Tibial artery (tissue), 4 donors: ENCODE measurements around the gene PLXNA4.

Source experiments
- DNase-seq, 2 donors: peaks; one replicate each; pipeline ENCODE4 v3.0.0-alpha.2; 2019
- H3K27ac ChIP-seq, 2 donors: fragments of 200-600 bp; sonication (generic) in 1 of 2; 1 replicate in 1 of 2; 2 replicates in 1 of 2; pipeline ENCODE4 v1.5.1; 2018 to 2019; ENCODE audit warnings: mild to moderate bottlenecking in 1 of 2
- H3K27me3 ChIP-seq, 2 donors: fragments of 200-600 bp; sonication (generic) in 1 of 2; one replicate each; pipeline versions ENCODE4 v1.5.1 to v1.6.0; 2016 to 2019
- H3K36me3 ChIP-seq, 3 donors: fragments of 200-600 bp; sonication (generic) in 2 of 3; one replicate each; pipeline ENCODE4 v1.5.1; 2016 to 2019; ENCODE audit warnings: mild to moderate bottlenecking in 2 of 3
- H3K4me1 ChIP-seq, 4 donors: fragments of 200-600 bp; sonication (generic) in 2 of 4; 1 replicate in 3 of 4; 2 replicates in 1 of 4; pipeline ENCODE4 v1.5.1; 2016 to 2019
- H3K4me3 ChIP-seq, 2 donors: fragments of 200-600 bp; sonication (generic) in 1 of 2; 1 replicate in 1 of 2; 2 replicates in 1 of 2; pipeline ENCODE4 v1.5.1; 2018 to 2019; ENCODE audit warnings: mild to moderate bottlenecking in 2 of 2
- H3K9me3 ChIP-seq, 3 donors: fragments of 200-600 bp; sonication (generic) in 1 of 3; one replicate each; pipeline ENCODE4 v1.5.1; 2016 to 2019
- intact Hi-C: fragments of 100-400 bp; cut with DNase I; formaldehyde crosslinking; loops from one replicate; pipeline ENCODE4 v1.15.0; 2023; ENCODE audit warnings: low total_unique reads
- TF ChIP-seq, protein P1 (sequence below), 2 experiments: fragments of 200-600 bp in 1 of 2; fragments of 450-650 bp in 1 of 2; IDR thresholded peaks; one replicate each; pipeline ENCODE4 v1.5.1; 2017 to 2019; ENCODE audit warnings: antibody characterized with exemption in 2 of 2, mild to moderate bottlenecking in 1 of 2, moderate library complexity in 1 of 2

PLXNA4 gene

DNA sequence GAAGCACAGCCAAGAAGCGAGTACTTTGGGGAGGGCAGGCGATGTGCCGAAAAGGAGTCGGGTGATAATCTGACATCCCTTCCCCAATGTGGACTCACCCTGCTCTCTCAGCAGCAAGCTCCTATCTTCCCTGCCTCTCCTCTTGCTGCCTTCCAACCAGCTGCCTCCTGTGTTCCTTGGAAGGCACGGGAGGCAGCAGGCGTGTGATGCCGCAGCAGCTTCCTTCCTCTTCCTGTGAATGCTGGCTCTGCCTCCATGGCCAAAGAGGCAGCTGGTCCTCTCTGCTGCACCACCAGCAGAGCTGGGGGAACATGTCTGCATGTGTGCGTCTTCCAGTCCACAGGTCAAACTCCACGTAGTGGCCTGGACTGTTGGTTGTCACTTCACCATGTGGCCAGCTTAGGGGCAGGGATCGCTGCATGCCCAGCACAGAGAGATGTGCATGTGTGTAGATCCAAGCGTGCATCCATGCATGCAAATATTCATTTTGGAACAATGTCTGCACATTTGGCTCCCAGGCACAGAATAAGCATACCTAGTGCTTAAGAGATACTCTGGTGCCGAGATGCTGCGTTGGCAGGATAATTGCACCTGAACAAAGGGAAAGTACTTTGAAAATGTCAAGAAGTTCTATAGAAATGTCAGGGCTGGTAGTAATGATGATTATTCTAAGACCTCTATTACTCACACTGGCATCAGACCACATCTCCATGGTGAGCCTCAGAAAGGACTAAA, 499.8 kb downstream of the PLXNA4 start:
- intact Hi-C loops: no loop called here
- TF ChIP-seq, protein P1, sequence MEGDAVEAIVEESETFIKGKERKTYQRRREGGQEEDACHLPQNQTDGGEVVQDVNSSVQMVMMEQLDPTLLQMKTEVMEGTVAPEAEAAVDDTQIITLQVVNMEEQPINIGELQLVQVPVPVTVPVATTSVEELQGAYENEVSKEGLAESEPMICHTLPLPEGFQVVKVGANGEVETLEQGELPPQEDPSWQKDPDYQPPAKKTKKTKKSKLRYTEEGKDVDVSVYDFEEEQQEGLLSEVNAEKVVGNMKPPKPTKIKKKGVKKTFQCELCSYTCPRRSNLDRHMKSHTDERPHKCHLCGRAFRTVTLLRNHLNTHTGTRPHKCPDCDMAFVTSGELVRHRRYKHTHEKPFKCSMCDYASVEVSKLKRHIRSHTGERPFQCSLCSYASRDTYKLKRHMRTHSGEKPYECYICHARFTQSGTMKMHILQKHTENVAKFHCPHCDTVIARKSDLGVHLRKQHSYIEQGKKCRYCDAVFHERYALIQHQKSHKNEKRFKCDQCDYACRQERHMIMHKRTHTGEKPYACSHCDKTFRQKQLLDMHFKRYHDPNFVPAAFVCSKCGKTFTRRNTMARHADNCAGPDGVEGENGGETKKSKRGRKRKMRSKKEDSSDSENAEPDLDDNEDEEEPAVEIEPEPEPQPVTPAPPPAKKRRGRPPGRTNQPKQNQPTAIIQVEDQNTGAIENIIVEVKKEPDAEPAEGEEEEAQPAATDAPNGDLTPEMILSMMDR (IDR thresholded peaks at IDR 0.05): no peak

DNA sequence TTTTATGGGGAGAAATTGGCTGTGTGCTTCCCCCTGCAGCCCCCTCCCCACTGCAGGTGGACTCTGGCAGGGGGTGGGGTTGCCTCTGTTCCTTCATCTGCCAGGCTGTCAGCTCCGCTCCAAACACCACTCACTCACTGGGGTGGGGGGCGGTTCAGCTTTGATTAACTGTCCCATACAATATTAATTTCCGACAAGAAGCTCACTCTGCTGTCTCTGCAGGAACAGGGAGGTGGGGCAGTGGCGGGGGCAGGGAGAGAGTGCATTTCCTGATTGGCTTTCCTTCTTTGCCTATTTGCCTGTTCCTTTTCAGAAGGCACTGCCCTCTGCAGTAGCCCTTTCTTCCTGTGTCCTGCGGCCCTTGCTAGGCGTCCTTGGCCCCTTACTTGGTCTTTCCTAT, 500.8 kb downstream of the PLXNA4 start:
- intact Hi-C loops: no loop called here
- H3K27me3 ChIP-seq: peaks cover 0 to 6% of the 10 kb centered on the region in 2 donors
- H3K9me3 ChIP-seq: no peaks in the 10 kb centered on the region
- TF ChIP-seq, protein P1 (IDR thresholded peaks at IDR 0.05): no peak
- H3K27ac ChIP-seq: no peak overlapping the region
- H3K36me3 ChIP-seq: no peaks in the 10 kb centered on the region
- H3K4me3 ChIP-seq: no peak overlapping the region
- no peak for DNase-seq
- peaks cover 0 to 6% (median 2%) of the 10 kb centered on the region in 4 donors for H3K4me1 ChIP-seq

More for the DNA sequence above, 499.8 kb downstream of the PLXNA4 start:
- peaks cover 0 to 15% (median 10%) of the 10 kb centered on the region in 4 donors for H3K4me1 ChIP-seq
- peaks cover 0 to 6% of the 10 kb centered on the region in 2 donors for H3K27me3 ChIP-seq
- DNase-seq: no peak
- H3K36me3 ChIP-seq: no peaks in the 10 kb centered on the region
- no peak overlapping the region for H3K4me3 ChIP-seq
- no peaks in the 10 kb centered on the region for H3K9me3 ChIP-seq
- H3K27ac ChIP-seq: no peak overlapping the region

DNA sequence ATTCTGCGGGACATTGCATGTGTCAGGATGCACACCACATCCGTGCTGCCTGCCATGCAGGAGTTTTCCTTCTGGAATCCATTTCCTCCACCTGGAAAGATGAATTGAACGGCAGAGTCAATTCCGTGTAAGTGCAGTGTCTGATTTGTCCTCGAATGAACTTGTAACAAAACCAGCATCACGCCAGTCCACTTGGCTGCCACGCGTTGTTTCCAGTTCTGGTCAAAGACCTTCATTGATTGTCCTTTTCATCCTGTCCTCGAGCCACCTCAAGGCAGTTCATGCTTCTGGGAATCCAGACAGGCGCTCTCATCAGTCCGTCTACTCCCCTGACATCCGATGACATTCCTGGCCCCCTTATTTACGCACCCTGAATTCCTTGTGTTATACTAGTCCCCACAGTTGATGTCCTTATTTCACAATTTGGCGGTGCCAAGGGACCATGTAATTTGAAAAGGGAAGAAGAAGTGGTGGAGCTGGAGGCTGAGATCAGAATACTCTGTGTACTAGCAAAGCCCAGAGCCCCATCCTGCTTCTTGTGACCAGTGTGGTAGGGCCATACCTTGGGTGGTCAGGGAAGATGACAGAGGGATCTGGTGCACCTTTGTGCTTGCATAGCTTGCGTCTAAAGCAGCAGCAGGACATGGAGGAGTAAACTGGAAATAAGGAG, 502.2 kb downstream of the PLXNA4 start:
- Histone ChIP-seq H3K4me1 (no peaks in the 10 kb centered on the region), H3K36me3 (no peaks in the 10 kb centered on the region), H3K27ac (no peak overlapping the region), H3K27me3 (peaks cover 0 to 6% of the 10 kb centered on the region in 2 donors), H3K4me3 (no peak overlapping the region), H3K9me3 (no peaks in the 10 kb centered on the region)
- no peak for DNase-seq
- intact Hi-C loops: no loop called here
- TF ChIP-seq, protein P1 (IDR thresholded peaks at IDR 0.05): no peak
